IMR-90 (cell line): ENCODE results near the gene MYCBP2. TPM values are rescaled to one million over a fixed set of nuclear protein-coding genes. Genes with fewer than 3 reads are reported as not detected.

Experiments used
- ATAC-seq: fragments of 200-7000 bp; cut with Tn5 transposase; 2 replicates; pipeline ENCODE4 v1.9.1; 2020; ENCODE audit warnings: low read depth, mild to moderate bottlenecking, moderate library complexity
- BruUV-seq: library from RNA; stranded (reverse); fragments of 400-500 nt; replicated peaks from 2 replicates; lab custom pipeline; 2021; lab: Mats Ljungman, UMichigan
- CTCF ChIA-PET: fragments of 300-600 bp; formaldehyde crosslinking; extraction: SDS; loops from one replicate; lab custom pipeline; 2021; ENCODE audit warnings: antibody characterized with exemption; lab: Yijun Ruan, JAX
- POLR2A ChIA-PET: fragments of 300-600 bp; sonication (Branson Sonifier 250); formaldehyde crosslinking; loops from one replicate; lab custom pipeline; 2022; ENCODE audit warnings: antibody characterized with exemption; ENCODE audit not compliant: unreplicated experiment; lab: Charles Lee
- DNase-seq: peaks from one replicate; pipeline ENCODE4 v3.0.0; 2013
- H2AFZ ChIP-seq: replicated peaks from 2 replicates; pipeline ENCODE3; 2013; ENCODE audit warnings: low read length, mild to moderate bottlenecking; ENCODE audit not compliant: poor library complexity
- H2AK5ac ChIP-seq: 2 replicates; pipeline ENCODE4 v1.6.1; 2013; ENCODE audit warnings: low read depth, low read length, inconsistent platforms
- H2AK9ac ChIP-seq: replicated peaks from 2 replicates; pipeline ENCODE3; 2013; ENCODE audit warnings: mild to moderate bottlenecking, low read depth, low read length, moderate library complexity; ENCODE audit not compliant: poor library complexity
- H2BK120ac ChIP-seq: 2 replicates; pipeline ENCODE4 v1.6.1; 2013; ENCODE audit warnings: low read depth, low read length, inconsistent platforms
- H2BK15ac ChIP-seq: 3 replicates; pipeline ENCODE4 v1.6.1; 2013; ENCODE audit warnings: low read depth, low read length, inconsistent platforms
- H2BK20ac ChIP-seq: 2 replicates; pipeline ENCODE4 v1.6.1; 2013; ENCODE audit warnings: low read depth, mild to moderate bottlenecking, inconsistent platforms, low read length, moderate library complexity
- H2BK5ac ChIP-seq: 2 replicates; pipeline ENCODE4 v1.6.1; 2013; ENCODE audit warnings: mild to moderate bottlenecking, low read depth, low read length, inconsistent platforms; ENCODE audit not compliant: poor library complexity, severe bottlenecking
- H3K14ac ChIP-seq: replicated peaks from 2 replicates; pipeline ENCODE4 v1.6.1; 2013; ENCODE audit warnings: low read depth, low read length, inconsistent platforms
- H3K18ac ChIP-seq: 2 replicates; pipeline ENCODE4 v1.6.1; 2013; ENCODE audit warnings: low read depth, low read length, control low read depth
- H3K23ac ChIP-seq: 2 replicates; pipeline ENCODE4 v1.6.1; 2013; ENCODE audit warnings: low read depth, low read length, inconsistent platforms
- H3K27ac ChIP-seq: 2 replicates; pipeline ENCODE4 v1.5.1; 2013; ENCODE audit warnings: mild to moderate bottlenecking, control low read depth, low read length; ENCODE audit not compliant: insufficient read depth
- H3K27me3 ChIP-seq: 2 replicates; pipeline ENCODE4 v1.6.1; 2013; ENCODE audit warnings: low read length; ENCODE audit not compliant: control insufficient read depth, insufficient read depth
- H3K36me3 ChIP-seq: 2 replicates; pipeline ENCODE4 v1.6.1; 2013; ENCODE audit warnings: low read length, mixed read lengths; ENCODE audit not compliant: control insufficient read depth, insufficient read depth
- H3K4ac ChIP-seq: 2 replicates; pipeline ENCODE4 v1.6.1; 2013; ENCODE audit warnings: low read depth, low read length, inconsistent platforms
- H3K4me1 ChIP-seq: 2 replicates; pipeline ENCODE4 v1.6.1; 2013; ENCODE audit warnings: low read length, mixed read lengths; ENCODE audit not compliant: control insufficient read depth, insufficient read depth
- H3K4me2 ChIP-seq: 2 replicates; pipeline ENCODE4 v1.6.1; 2013; ENCODE audit warnings: low read depth, mild to moderate bottlenecking, control low read depth, low read length, moderate library complexity
- H3K4me3 ChIP-seq: 2 replicates; pipeline ENCODE4 v1.5.1; 2013; ENCODE audit warnings: low read depth, mild to moderate bottlenecking, control low read depth, low read length, moderate library complexity; ENCODE audit not compliant: insufficient read depth
- H3K56ac ChIP-seq: 2 replicates; pipeline ENCODE4 v1.6.1; 2013; ENCODE audit warnings: low read length, inconsistent platforms; ENCODE audit not compliant: insufficient read depth; ENCODE audit errors: extremely low read depth
- H3K79me1 ChIP-seq, 2 experiments: 2 replicates each; pipeline ENCODE4 v1.6.1; 2013; ENCODE audit warnings: low read length in 2 of 2, inconsistent platforms in 1 of 2, low read depth in 1 of 2
- H3K9ac ChIP-seq: 2 replicates; pipeline ENCODE4 v1.6.1; 2013; ENCODE audit warnings: low read depth, low read length, control low read depth
- H3K9me1 ChIP-seq: 2 replicates; pipeline ENCODE4 v1.6.1; 2013; ENCODE audit warnings: low read length, inconsistent platforms; ENCODE audit not compliant: insufficient read depth
- H3K9me3 ChIP-seq: 2 replicates; pipeline ENCODE4 v1.6.1; 2013; ENCODE audit warnings: low read length; ENCODE audit not compliant: control insufficient read depth, insufficient read depth
- H4K20me1 ChIP-seq: 2 replicates; pipeline ENCODE4 v1.6.1; 2013; ENCODE audit warnings: low read length, inconsistent platforms; ENCODE audit not compliant: insufficient read depth
- H4K5ac ChIP-seq: 2 replicates; pipeline ENCODE4 v1.6.1; 2013; ENCODE audit warnings: mild to moderate bottlenecking, low read depth, low read length, control low read depth
- H4K8ac ChIP-seq, 2 experiments: 2 replicates each; pipeline ENCODE4 v1.6.1; 2013; ENCODE audit warnings: low read depth in 2 of 2, low read length in 2 of 2, control low read depth in 1 of 2, inconsistent platforms in 1 of 2
- H4K91ac ChIP-seq: 2 replicates; pipeline ENCODE4 v1.6.1; 2013; ENCODE audit warnings: low read depth, low read length, inconsistent platforms; ENCODE audit not compliant: insufficient read depth
- MAFK ChIP-seq: IDR thresholded peaks from 2 replicates; pipeline ENCODE4 v1.6.1; 2012; ENCODE audit warnings: low read depth, low read length, improper control_type of control experiment
- MAZ ChIP-seq: IDR thresholded peaks from 2 replicates; pipeline ENCODE4 v1.6.1; 2012; ENCODE audit warnings: low read depth, mild to moderate bottlenecking, low read length, improper control_type of control experiment, moderate library complexity, borderline replicate concordance
- MXI1 ChIP-seq: IDR thresholded peaks from 2 replicates; pipeline ENCODE4 v1.6.1; 2012; ENCODE audit warnings: low read depth, mild to moderate bottlenecking, low read length, moderate library complexity, borderline replicate concordance
- NFE2L2 ChIP-seq: fragments of 150-350 bp; IDR thresholded peaks from 2 replicates; pipeline ENCODE4 v1.6.1; 2016; ENCODE audit warnings: low read depth, mild to moderate bottlenecking, low read length
- POLR2A ChIP-seq: IDR thresholded peaks from 2 replicates; pipeline ENCODE4 v1.6.1; 2012; ENCODE audit warnings: mild to moderate bottlenecking, low read depth, low read length
- WGBS, 2 experiments: methylation state at CpG; one replicate each; pipeline versions ENCODE4 v1.1.5 to v1.1.7; 2013; ENCODE audit warnings: missing lambda C conversion rate in 2 of 2; ENCODE audit not compliant: insufficient read length in 1 of 2; ENCODE audit errors: extremely low coverage in 2 of 2; 5-methylcytosine and 5-hydroxymethylcytosine counted together
- dilution Hi-C: fragments of 300-500 bp; cut with HindIII; formaldehyde crosslinking; loops from one replicate; pipeline ENCODE4 v1.14.3; 2018; ENCODE audit warnings: low sequenced_read_pairs; ENCODE audit not compliant: unreplicated experiment
- in situ Hi-C: fragments of 300-500 bp; cut with MboI; formaldehyde crosslinking; loops from 3 replicates; pipeline ENCODE4 v1.14.3; 2019; ENCODE audit warnings: low sequenced_read_pairs, inconsistent platforms, mixed read lengths
- intact Hi-C: fragments of 100-400 bp; cut with micrococcal nuclease; formaldehyde crosslinking; loops from 2 replicates; pipeline ENCODE4 v1.10.0; 2022
- polyA plus RNA-seq, 3 experiments: library from polyadenylated mRNA; depleted of rRNA; stranded (reverse); fragments of >200 nt; gene quantifications; 2 replicates each; pipeline ENCODE4 v1.2.3, GENCODE V29; 2012; ENCODE audit warnings: low replicate concordance in 1 of 3
- total RNA-seq: library from RNA; depleted of rRNA; stranded (reverse); fragments of >200 nt; gene quantifications from 2 replicates; pipeline ENCODE4 v1.2.3, GENCODE V29; 2012
- TF ChIP-seq, protein P1 (sequence below): conservative IDR thresholded peaks from 2 replicates; pipeline ENCODE4 v1.5.1; 2012; ENCODE audit warnings: mild to moderate bottlenecking, low read depth, low read length, improper control_type of control experiment

Gene MYCBP2
- total and polyA plus RNA-seq, 2 of the 4 experiments (the other 2 are of a cell fraction), result 20.1 to 43.2 TPM

DNA sequence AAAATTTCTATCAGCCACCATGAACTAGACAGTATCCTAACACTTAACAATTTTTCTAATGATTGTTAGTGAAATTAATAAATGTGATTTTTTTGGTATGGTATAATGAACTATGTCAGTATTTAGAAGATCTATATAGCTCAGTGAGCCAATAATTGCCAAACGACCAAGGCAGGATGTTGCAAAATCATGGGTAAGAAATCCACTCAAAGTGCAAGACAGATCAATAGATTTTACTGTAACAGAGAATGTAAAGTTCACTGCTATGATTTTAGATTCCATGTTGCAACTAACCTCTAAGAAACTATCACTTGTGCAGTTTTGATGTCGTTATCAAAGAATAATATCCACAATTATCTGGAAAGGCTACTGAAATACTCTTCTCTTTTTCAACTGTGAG is 44.0 kb upstream of the MYCBP2 start:
- Histone ChIP-seq H3K4me1 (no peaks in the 10 kb centered on the region), H3K9me3 (no peaks in the 10 kb centered on the region), H2AK9ac (no peak overlapping the region), H3K9ac (no peak overlapping the region), H3K4ac (no peak overlapping the region), H3K79me1 (no peaks in the 10 kb centered on the region), H3K27me3 (no peaks in the 10 kb centered on the region; the same call in 1 of the 2 replicates), H3K18ac (no peak overlapping the region), H3K23ac (no peak overlapping the region), H2BK5ac (no peak overlapping the region), H3K4me2 (no peak overlapping the region), H3K4me3 (no peak overlapping the region), H2BK120ac (no peak overlapping the region), H3K36me3 (no peaks in the 10 kb centered on the region), H3K9me1 (no peaks in the 10 kb centered on the region), H3K14ac (no peak overlapping the region), H2BK15ac (no peak overlapping the region), H2AFZ (no peak overlapping the region), H3K56ac (no peak overlapping the region), H3K27ac (no peak overlapping the region), H4K5ac (no peak overlapping the region), H2BK20ac (no peak overlapping the region), H4K8ac (no peak overlapping the region), H2AK5ac (no peak overlapping the region), H4K20me1 (no peaks in the 10 kb centered on the region), H4K91ac (no peak overlapping the region)
- dilution Hi-C loops, result no loop called here
- ATAC-seq, result no peak
- no TSS peak for BruUV-seq
- DNase-seq, result no peak
- intact Hi-C loops, result no loop called here
- in situ Hi-C loops, result no loop called here
- TF ChIP-seq POLR2A (no peak), MAZ (no peak), NFE2L2 (no peak), MAFK (no peak), MXI1 (no peak)
- TF ChIP-seq, protein P1, sequence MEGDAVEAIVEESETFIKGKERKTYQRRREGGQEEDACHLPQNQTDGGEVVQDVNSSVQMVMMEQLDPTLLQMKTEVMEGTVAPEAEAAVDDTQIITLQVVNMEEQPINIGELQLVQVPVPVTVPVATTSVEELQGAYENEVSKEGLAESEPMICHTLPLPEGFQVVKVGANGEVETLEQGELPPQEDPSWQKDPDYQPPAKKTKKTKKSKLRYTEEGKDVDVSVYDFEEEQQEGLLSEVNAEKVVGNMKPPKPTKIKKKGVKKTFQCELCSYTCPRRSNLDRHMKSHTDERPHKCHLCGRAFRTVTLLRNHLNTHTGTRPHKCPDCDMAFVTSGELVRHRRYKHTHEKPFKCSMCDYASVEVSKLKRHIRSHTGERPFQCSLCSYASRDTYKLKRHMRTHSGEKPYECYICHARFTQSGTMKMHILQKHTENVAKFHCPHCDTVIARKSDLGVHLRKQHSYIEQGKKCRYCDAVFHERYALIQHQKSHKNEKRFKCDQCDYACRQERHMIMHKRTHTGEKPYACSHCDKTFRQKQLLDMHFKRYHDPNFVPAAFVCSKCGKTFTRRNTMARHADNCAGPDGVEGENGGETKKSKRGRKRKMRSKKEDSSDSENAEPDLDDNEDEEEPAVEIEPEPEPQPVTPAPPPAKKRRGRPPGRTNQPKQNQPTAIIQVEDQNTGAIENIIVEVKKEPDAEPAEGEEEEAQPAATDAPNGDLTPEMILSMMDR, result no peak
- CTCF ChIA-PET, result no interaction called here
- WGBS, 2 experiments, result no CpG with 5 or more reads among the region's 2 CpGs
- POLR2A ChIA-PET, result no interaction called here
